ENCODE data around the gene SKI.
"Not testable (repeated sequence)": the region's sequence is repeated elsewhere in the genome, so short reads cannot be mapped to it uniquely, and the experiment has no call there.

SKI gene

DNA sequence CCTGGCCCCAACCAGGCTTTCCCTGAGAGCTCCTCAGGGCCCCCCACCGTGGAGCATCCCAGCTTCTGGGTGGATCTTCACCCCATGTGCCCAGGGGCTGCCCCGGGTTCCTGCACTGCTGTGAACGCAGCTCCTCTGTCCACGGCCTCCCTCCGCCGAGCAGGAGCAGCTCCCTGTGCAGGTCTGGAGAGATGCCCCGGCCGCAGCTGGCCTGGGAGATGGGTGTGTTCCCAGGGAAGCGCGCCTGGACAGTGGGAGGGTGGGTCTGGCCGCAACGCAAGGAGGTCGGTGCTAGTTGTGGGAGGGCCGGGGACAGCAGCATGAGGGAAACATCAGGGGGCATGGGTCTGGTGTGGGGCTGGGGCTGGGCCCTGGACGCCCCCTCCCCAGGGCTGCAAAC, 91.9 kb downstream of the SKI start:
- DNase-seq (ENCODE audit: low read depth, low spot score), result no peak

DNA sequence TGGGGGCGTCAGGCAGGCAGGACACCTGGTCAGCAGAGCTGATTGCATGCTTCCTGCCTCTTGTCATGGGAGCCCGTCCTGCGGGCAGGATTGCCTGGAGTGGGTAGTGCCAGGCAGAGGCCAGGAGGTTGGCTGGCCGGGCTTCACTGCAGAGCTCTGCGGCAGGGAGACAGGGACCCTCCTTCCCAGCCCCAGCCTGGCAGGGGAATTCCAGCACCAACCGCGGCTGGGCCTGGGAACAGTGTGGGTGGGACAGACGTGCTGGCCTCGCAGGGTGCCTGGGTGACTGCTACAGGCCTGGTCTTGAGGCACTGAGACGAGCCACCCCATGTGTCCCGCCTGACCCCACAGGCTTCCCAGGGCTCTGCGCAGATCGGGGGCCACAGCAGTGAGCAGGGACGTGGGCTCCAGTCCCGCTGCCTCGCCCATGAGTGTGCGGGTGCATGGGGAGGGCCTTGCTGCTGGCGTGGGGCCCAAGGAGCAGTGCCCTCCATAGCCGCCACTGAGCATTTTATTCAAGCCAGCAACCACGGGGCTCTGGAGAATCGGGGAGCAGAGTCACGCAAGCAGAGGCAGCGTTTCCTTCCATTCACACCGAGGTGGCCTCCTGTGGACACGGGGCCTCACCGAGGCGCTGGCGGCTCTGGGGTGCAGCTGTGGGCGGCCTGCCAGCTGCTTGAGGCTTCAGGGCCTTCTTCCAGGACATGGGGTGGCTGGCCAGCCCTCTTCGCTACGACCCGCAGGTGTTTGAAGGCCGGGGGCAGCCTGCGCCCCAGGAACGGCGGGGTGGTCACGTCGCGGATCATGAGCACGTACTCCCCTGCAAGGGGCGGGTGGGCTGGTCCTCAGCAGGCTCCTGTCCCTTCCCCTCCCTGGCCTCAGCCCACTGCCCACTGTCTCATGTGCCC, 92.9 kb downstream of the SKI start:
- DNase-seq (ENCODE audit: low read depth, low spot score), result no peak

DNA sequence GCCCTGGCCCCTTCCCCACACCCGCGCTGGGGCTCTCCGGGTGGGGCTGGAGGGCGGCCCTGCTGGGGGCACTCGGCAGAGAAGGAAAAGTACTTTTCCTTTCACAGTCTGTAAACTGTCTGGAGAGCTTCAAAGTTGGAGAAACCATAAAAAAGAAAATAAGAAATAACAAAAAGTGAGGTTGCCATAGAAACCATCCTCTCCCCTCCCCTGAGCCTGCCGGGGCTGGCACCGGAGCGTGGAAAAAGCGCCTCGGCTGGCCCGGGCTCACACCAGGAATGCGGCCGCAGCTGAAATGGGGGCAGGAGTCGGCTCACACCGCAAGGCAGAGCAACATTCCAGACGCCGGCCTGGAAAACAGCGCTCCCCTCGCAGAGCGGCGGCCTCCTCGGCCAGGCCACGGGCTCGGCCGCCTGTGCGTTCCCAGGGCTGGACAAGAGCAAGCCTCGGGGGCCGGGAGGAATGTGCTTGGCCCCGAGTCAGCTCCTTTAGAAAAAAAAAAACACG, 94.0 kb downstream of the SKI start:
- no peak for DNase-seq (ENCODE audit: low read depth, low spot score)

DNA sequence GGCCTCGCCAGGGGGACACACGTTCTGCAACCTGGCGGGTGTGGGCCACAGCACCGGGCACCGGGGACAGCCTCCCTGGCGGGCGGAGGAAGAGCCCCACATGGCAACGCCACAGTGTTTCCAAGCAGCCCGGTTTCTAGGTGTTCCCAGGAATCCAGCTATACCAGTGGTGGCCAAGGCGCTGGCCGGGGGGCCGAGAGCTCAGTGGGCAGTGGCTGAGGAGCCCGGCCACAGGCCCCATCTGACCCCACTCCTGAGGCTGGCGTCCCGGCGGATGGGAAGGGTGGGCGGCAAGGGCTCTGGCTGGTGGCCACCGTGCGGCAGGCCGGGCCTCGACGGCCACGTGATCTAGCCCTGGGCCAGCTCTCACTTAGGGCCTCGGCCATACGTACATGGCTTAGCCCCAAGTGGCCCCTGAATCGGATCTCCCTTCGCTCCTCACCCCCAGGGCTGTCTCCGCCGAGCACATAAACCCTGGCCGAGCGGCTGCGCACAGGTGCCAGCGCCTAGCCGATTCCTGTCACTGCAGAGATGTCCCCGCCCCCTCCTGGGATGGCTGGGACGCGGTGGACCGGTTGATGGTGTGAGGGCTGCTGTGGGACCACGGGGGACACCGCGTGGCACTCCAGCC, 94.6 kb downstream of the SKI start:
- DNase-seq (ENCODE audit: low read depth, low spot score), result no peak

DNA sequence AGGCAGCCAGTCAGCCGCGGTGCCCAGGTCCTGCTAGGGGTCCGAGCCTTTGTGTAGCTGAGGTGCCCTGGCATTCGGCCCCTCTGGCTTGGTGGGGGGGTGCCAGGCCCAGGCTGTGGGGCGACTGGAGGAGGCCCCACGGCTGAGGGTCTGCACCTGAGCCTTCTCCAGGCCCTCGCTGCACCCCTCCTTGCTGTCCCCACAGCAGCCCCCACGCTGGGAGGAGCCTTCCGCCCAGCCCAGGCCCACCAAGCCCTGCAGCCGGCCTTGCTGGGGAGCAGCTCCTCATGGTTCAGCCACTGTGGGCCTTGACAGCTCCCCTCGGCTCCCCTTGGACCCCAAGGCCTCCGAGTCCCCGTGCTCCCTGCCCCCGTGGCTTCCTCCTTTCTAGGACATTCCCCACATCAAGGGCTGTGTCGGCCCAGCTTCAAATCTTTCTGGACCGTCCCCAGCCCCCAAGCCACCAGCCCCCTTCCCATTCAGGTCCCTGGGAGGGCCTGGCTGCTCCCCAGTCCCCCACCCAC, 95.4 kb downstream of the SKI start:
- DNase-seq (ENCODE audit: low read depth, low spot score), result no peak

DNA sequence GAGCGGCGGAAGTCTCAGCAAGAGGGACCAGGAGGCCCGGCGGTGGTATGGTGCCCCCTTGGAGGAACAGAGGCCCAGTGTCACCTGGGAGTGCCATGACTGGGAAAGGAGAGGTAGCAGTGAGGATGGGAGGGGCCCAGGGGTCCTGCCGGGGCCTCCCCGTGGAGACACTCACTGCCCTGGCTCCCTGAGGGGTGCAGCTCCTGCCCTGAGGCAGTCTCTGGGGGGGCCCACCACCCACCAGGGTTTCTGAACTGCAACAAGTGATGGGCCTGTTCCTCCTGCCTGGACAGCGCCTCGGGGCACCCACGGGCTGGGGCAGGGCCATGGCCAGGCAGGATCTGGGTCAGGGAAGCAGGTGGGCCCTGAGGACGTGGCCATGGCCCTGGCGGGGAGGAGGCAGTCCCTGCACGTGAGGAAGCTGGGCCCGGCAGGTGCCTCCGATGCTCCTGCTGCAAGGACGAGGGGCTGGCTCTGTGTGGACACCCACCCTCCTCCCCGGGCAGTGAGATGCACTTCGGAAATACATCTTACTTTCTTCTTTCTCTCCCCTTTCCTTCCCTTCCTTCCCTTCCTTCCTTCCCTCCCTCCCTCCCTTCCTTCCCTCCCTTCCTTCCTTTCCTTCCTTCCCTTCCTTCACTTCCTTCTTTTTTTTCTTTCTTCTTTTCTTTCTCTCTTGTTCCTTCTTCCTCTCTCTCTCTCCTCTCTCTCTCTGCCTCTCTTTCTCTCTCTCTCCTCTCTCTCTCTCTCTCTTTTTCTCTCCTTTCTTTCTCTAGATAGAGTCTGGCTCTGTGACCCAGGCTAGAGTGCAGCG, 96.6 kb downstream of the SKI start:
- DNase-seq (ENCODE audit: low read depth, low spot score), result no peak

DNA sequence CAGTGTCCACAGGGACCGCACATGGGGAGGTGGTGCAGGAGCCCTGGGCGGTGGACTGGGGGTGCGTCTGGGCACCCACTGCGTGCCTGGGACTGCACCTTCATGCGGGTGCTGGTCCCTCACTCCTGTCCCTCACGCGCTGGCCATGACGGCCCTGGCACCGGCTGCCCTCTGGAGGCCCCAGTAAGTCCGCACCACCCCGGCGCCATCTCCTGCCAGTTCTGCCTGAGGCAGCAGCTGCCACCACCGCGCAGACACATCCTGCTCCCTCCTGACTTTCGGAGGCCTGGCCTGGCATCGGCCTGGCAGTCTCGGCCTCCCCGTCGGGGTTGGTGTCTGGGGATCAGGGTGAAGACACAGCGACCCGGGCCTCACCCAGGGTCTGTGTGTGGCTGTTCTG, 98.4 kb downstream of the SKI start:
- DNase-seq (ENCODE audit: low read depth, low spot score), result no peak

DNA sequence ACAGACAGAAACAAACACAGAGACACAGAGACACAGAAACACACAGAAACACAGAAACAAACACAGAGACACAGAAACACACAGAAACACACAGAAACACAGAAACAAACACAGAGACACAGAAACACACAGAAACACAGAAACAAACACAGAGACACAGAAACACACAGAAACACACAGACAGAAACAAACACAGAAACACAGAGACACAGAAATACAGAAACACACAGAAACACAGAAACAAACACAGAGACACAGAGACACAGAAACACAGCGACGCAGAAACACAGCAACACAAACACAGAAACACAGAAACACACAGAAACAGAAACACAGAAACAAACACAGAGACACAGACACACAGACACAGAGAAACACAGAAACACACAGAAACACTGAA, 99.0 kb downstream of the SKI start:
- DNase-seq (ENCODE audit: low read depth, low spot score), result not testable (repeated sequence)

DNA sequence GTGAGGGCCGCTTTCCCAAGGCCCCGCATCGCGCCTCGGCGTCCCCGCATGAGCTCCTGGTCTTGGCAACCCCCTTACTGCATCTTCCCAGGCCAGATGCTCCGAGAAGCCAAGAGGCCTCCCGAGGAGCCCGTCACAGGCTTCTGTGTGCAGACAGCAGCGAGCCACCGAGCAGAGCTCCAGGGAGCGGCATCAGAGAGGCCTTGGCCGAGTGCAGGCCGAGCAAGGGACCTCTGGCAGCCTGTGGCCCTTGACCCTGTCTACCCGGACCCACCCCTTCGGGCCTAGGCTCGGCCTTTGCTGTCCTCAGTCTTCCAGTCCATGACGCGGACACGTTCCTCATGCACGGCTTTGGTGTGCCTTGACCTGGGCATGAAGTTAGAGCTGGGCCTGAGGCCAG, 99.7 kb downstream of the SKI start:
- DNase-seq (ENCODE audit: low read depth, low spot score), result no peak

DNA sequence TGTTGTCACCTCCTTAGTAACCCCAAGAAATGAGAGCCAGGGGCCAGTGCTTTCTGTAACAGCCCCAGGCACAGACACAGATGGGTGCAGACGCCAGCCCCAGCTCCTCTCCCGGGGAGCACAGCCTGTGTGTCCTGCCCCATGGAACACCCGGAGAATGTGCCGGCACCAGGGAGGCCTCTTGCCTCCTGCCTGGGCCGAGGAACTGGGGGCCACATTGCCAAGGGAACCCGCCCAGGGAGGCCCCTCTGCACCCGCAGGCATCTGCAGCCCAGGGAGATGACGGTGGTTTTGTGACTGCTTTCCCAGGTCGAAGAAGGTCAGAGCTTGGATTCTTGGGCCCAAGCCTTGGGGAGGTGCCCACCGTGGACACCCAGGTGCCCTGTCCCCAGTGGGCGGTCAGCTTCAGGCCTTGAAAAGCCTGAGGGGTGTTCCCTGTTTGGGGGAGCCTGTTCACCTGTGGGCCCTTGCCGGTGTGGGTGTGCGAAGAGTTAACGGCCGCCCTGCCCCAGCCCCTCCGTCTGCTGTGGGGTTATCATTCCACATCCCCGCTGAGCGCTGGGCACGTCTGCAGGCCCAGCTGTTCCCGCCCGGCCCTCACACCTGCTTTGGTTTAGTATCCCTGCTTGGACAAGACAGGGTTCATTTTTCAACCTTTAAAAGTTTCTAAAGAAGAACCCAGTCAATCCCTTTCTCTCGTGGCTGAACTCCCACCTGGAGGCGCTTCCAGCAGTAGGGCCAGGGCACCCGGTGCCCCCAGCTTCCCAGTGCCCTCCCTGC, 100.7 kb downstream of the SKI start:
- no peak for DNase-seq (ENCODE audit: low read depth, low spot score)

DNA sequence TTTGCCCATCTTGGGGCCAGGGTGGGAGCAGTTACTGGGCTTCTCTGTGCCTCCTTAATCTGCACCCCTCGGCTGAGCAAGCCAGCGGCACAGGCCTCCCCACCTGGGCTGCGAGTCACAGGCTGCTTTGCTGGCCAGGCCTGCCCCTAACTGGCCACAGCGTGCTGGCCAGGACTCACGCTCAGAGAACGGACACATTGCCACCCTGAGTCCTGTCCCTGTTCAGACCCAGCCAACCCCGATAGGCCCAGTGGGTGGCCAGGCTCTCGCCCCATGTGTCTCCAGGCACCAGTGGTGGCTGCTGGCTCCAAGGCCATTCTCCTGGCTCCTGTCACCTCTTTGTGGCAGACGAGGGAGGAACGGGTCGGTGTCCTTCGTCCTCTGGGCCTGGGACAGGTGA, 101.9 kb downstream of the SKI start:
- no peak for DNase-seq (ENCODE audit: low read depth, low spot score)

DNA sequence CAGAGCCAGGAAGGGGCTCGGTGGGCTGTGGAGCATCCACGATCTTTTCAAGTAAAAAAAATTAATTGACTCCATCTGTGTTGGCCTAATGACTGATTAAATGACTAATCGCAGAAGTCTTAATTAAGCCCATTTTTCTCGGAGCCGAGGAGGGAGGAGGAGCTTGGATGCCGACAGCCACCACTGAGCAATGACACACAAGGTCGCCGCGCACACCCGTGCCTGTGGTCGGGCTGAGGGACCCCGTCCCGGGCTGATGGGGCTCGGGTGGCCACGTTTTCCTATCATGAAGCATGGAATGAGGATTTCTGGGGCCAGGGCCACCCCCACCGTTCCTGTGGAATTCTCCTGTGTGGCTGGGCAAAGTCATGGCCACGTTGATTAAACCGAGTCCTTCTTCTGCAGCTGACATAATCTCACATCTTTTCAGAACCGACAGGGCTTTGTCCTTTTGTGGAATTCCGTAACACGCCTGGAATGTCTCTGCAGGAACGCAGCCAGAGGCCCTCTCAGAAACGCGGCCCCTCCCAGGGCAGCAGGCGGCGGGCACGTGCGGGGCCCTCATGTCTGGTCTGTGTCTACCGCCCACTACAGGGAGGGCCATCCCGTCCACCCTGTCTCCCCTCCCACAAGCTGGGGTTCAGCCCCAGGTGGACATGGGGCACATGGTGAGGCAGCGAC, 102.5 kb downstream of the SKI start:
- DNase-seq (ENCODE audit: low read depth, low spot score), result no peak

DNA sequence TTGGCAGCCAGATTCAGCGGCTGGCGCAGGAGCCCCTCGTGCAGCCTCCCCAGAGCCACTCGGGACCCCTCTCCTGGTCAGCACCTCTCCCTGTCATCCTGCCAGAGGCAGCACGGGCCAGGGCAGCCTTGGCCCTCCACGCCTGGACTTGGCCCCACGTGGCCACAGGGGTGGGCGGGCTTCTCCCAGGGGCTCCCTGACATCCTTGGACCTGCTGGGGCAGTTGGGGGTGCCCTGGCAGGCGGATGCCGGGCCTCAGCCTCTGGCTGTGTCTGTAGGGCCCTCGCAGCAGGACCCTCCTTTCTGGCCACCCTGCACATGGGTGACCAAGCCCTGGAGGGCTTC, 103.1 kb downstream of the SKI start:
- no peak for DNase-seq (ENCODE audit: low read depth, low spot score)

DNA sequence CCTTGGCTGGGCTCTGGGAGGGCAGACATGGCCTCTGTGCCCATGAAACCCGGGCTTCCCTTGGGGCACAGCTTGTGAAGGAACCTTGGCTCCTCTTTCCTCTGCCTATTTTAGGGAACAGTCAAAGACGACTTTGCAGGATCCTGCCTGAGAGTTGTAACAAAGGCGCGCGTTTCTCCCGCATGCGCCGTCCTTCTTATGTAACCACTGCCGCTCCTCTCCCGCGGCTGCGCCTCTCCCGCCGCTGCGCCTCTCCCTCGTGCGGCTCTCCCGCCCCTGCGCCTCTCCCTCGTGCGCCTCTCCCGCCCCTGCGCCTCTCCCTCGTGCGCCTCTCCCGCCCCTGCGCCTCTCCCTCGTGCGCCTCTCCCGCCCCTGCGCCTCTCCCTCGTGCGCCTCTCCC, 103.5 kb downstream of the SKI start:
- DNase-seq (ENCODE audit: low read depth, low spot score), result not testable (repeated sequence)

DNA sequence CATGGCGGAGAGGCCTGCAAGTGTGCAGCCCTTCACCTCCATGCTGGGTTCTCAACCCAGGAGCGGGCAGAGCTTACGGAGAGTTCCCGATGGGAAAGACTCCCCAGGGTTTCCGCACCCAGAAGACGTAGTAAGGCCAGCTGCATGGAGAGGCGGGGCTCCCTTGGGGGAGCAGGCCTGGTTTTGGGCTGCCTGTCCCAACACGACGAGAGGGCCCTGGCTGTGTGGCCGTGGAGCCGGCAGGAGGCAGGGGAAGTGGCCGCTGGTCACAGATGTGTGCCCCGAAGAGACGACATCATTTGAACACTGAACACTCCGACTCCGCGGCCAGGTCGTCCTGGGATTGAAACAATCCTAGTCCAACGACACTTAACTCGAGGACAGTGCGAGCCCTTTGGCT, 106.2 kb downstream of the SKI start:
- DNase-seq (ENCODE audit: low read depth, low spot score), result no peak

DNA sequence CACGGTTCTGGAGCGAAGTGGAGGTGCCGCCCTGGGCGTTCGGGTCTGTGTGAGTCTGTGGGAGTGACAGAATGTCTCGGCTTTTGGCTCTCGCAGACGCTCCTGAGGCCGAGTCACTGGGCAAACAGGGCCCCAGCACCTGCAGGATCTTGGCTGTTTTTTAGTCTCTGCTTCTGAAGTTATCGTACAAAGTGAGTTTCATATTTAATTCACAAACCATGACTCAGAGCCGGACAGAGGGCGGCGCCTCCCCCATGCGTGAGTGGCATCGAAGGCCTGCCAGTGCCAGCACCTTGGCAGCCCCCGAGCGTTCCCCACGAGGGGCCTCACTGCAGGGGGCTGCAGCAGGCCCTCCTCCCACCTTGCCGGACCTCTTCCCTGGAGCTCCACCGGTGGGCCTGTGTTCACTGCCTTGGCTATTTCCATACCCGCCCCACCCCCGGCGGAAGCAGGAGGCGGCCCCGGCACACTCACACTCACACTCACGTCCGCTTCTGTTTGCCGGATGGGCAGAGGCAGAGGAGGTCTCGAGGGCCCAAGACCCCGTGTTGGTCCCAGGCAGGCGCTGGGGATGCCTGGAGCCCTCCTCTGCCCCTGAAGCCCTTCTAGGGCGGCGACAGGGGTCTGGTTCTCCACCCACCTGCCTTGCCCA, 106.9 kb downstream of the SKI start:
- no peak for DNase-seq (ENCODE audit: low read depth, low spot score)

DNA sequence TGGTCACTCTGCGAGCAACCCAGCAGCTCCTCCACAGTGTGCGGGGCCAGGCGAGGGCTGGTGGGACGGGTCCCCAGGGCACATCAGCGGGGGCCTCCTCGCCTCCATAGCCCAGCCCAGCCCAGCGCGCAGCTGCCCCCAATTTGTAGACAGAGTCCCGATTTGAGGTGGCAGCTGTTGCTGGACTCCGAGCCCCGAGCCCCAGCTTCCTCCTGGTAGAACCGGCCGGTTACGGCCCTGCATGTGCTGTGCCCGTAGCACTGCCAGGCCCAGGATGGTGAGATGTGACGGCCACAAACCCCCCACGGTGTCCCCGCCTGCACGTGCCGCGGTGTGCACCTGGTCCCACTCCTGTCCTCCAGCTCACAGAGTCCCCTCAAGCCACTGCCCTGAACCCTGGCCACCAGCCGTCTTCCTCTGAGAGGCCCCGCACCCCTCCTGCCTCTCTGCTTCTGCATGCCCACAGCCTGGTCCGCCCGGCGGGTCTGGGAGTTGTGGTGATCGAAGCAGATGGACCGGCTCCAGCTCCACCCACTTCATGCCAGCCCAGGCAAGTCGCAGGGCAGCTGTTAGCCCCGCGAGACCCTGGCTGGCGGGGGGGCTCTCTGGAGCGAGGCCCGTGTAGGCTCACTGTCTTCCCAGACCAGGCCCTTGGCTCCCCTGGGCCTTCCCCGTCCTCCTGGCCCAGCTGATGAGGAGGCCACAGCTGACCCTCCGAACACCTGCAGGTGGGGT, 107.8 kb downstream of the SKI start:
- no peak for DNase-seq (ENCODE audit: low read depth, low spot score)

DNA sequence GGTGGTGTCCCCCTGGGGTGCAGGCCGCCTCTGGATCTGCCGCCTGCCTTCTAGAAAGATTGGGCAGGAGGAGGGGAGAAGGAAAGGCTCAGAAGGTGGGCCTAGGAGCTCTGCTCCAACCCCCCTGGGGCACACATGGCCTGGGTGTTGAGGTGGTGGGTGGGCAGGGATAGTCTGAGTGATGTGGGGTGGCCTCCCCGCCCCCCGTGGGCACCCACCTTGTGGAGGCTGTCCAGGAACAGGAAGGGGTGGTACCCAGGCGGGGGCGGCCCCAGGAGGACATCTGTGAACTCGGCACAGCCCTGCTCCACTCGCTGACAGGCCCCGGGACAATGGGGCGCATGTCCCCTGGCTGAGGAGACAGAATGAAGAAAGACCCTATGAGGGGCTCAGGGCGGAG, 108.4 kb downstream of the SKI start:
- no peak for DNase-seq (ENCODE audit: low read depth, low spot score)

DNA sequence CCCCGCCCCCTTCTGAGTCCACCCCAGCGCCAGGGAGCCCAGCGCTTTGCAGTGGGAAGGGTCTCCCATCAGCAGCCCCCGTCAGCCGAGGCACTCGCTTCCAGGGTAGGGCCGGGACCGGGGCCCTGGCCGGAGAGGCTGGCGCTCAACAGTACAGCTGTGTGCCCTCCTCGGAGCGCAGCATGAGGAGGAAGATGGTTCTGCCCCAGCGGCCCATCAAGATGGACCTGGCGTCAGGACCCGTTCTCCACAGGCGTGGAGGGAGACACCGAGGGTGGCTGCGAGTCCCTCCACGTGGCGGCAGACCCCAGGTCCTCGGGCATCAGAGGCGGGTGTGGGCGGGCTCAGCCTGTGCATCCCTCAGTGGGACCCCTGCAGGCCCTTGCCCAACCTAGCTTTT, 109.0 kb downstream of the SKI start:
- no peak for DNase-seq (ENCODE audit: low read depth, low spot score)

DNA sequence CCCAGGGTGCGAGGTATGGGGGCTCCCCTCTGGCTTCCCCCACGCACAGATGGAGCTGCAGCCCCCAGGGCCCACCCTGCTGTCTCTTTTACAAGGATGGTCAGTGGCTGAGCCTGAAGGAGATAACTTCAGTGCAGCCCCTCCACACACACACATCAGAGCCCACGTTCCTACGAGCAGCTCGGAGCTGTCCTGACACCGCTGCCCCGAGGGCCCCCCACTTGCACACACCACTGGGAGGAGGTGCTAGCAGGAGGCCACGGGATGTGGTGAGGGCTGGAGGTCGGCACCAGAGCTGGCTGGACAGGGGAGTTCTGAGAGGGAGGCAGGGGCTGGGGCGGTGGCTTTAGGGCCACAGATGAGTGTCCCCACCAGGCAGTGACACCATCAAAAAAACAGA, 109.4 kb downstream of the SKI start:
- DNase-seq (ENCODE audit: low read depth, low spot score), result no peak
